HEK293T (cell line): ENCODE data around the gene LRRC10B.

Source experiments
- CTCF ChIA-PET: fragments of 350-600 bp; formaldehyde crosslinking; extraction: SDS; loops from one replicate; lab custom pipeline; 2021; ENCODE audit warnings: antibody characterized with exemption, inconsistent platforms; lab: Yijun Ruan, JAX
- POLR2A ChIA-PET: fragments of 350-600 bp; formaldehyde crosslinking; extraction: SDS; loops from one replicate; lab custom pipeline; 2020; ENCODE audit warnings: antibody characterized with exemption, inconsistent platforms; lab: Yijun Ruan, JAX
- DNase-seq: peaks from one replicate; pipeline ENCODE4 v3.0.0; 2012; ENCODE audit warnings: mixed read lengths; ENCODE audit errors: extremely low spot score
- ARNT ChIP-seq: fragments of 450-650 bp; IDR thresholded peaks from 2 replicates; pipeline ENCODE4 v1.6.1; 2017; ENCODE audit warnings: mild to moderate bottlenecking
- BHLHE40 ChIP-seq: fragments of 450-650 bp; IDR thresholded peaks from 2 replicates; pipeline ENCODE4 v1.6.1; 2016; ENCODE audit warnings: mild to moderate bottlenecking, moderate library complexity, borderline replicate concordance
- CTBP1 ChIP-seq: fragments of 450-650 bp; IDR thresholded peaks from 2 replicates; pipeline ENCODE4 v1.6.1; 2016; ENCODE audit warnings: borderline replicate concordance
- ELF4 ChIP-seq: fragments of 450-650 bp; IDR thresholded peaks from 2 replicates; pipeline ENCODE4 v1.6.1; 2017; ENCODE audit warnings: antibody characterized with exemption
- FOXA1 ChIP-seq: fragments of 450-650 bp; IDR thresholded peaks from 2 replicates; pipeline ENCODE4 v1.6.1; 2016; ENCODE audit warnings: mild to moderate bottlenecking
- FOXK2 ChIP-seq: fragments of 450-650 bp; IDR thresholded peaks from 2 replicates; pipeline ENCODE4 v1.6.1; 2016; ENCODE audit warnings: mild to moderate bottlenecking
- FOXM1 ChIP-seq: fragments of 450-650 bp; IDR thresholded peaks from 2 replicates; pipeline ENCODE4 v1.6.1; 2017; ENCODE audit warnings: mild to moderate bottlenecking, borderline replicate concordance
- HDGF ChIP-seq: fragments of 450-650 bp; IDR thresholded peaks from 2 replicates; pipeline ENCODE4 v1.6.1; 2017; ENCODE audit warnings: antibody characterized with exemption, borderline replicate concordance
- L3MBTL2 ChIP-seq: fragments of 450-650 bp; conservative IDR thresholded peaks from 2 replicates; pipeline ENCODE4 v1.6.1; 2016; ENCODE audit warnings: mild to moderate bottlenecking
- LEF1 ChIP-seq: fragments of 450-650 bp; IDR thresholded peaks from 2 replicates; pipeline ENCODE4 v1.6.1; 2017; ENCODE audit warnings: mild to moderate bottlenecking, borderline replicate concordance
- NFRKB ChIP-seq: fragments of 450-650 bp; IDR thresholded peaks from 2 replicates; pipeline ENCODE4 v1.6.1; 2016; ENCODE audit warnings: mild to moderate bottlenecking, moderate library complexity
- SP1 ChIP-seq: fragments of 450-650 bp; IDR thresholded peaks from 2 replicates; pipeline ENCODE4 v1.6.1; 2017
- SUZ12 ChIP-seq: fragments of 450-650 bp; IDR thresholded peaks from 2 replicates; pipeline ENCODE4 v1.6.1; 2016; ENCODE audit warnings: mild to moderate bottlenecking
- TARDBP ChIP-seq: fragments of 450-650 bp; IDR thresholded peaks from 2 replicates; pipeline ENCODE4 v1.6.1; 2016
- ZNF384 ChIP-seq: fragments of 450-650 bp; IDR thresholded peaks from 2 replicates; pipeline ENCODE4 v1.6.1; 2016
- TF ChIP-seq, protein P1 (sequence below): fragments of 450-650 bp; IDR thresholded peaks from 2 replicates; pipeline ENCODE4 v1.6.1; 2016

LRRC10B gene

DNA sequence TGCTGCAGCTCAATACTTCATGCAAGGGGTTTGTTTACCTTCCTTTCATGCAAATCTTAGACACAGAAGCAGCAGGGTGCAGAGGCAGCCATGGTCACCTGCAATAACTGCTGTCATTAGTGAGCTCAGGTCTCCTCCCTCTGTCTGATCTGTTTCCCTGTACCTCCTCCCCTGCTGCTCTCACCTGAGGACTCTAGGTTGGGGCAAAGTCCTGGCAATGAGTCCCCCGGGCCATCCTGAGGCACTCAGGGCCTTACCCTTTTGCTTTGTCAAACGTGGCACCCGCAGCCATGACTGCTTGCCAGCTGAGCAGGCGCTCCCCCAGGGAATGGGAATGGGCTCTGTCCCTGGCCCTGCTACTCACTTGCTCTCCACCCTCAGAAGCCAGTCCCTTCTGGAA, 3.9 kb downstream of the LRRC10B start:
- ChIA-PET POLR2A (no interaction called here), CTCF (interaction anchor here (0.6 to 1.4 kb wide), 3 partner anchors 26 to 66 kb away, joined by 3 read pairs; no protein-coding TSS in a partner anchor)
- no peak for DNase-seq

DNA sequence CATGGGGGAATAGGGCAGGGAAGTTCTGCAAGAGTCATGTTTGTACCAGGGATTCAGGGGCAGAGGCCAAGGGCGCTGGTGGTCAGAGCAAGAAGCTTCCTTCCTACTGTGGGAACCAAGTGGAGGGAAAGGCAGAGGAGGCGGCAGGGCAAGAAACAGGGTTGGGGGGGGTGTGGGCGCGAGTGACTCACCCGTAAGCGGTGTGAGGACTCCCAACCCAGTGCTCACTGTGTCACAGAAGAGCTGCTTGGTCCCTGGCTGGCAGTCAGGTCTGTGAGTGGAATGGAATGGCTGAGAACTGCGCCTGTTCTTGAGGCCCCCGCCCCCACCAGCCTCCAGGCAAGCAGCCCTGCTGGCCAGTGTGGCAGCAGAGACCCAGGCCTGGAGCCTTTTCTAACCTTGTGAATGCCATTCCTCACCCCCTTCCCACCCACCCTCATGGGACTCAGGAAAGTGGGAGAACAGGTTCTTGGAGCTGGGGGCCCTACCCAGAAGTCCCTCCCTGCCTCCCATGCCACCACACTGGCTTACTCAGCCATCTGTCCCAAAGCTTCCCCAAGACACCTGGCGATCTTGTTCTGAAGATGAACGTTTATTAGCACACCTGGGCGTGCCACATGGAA, 4.7 kb downstream of the LRRC10B start:
- CTCF ChIA-PET: interaction anchor here (1.2 to 1.9 kb wide), 3 partner anchors 27 to 67 kb away, joined by 3 to 6 read pairs (median 3); no protein-coding TSS in a partner anchor
- TF ChIP-seq HDGF (no peak), CTBP1 (no peak), LEF1 (no peak), FOXA1 (no peak), BHLHE40 (no peak), ARNT (no peak), TARDBP (no peak), FOXK2 (no peak), SUZ12 (no peak), ZNF384 (no peak), SP1 (no peak)
- TF ChIP-seq, protein P1, sequence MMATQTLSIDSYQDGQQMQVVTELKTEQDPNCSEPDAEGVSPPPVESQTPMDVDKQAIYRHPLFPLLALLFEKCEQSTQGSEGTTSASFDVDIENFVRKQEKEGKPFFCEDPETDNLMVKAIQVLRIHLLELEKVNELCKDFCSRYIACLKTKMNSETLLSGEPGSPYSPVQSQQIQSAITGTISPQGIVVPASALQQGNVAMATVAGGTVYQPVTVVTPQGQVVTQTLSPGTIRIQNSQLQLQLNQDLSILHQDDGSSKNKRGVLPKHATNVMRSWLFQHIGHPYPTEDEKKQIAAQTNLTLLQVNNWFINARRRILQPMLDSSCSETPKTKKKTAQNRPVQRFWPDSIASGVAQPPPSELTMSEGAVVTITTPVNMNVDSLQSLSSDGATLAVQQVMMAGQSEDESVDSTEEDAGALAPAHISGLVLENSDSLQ: no peak
- no peak for DNase-seq
- POLR2A ChIA-PET: interaction anchor here (1.5 kb wide), 1 partner anchor 35 kb away, joined by 3 read pairs; no protein-coding TSS in a partner anchor

More for the DNA sequence above, 3.9 kb downstream of the LRRC10B start:
- no peak for TF ChIP-seq TARDBP
- no peak for TF ChIP-seq FOXK2
- no peak for TF ChIP-seq CTBP1
- TF ChIP-seq ELF4: no peak
- no peak for TF ChIP-seq FOXA1
- no peak for TF ChIP-seq LEF1
- no peak for TF ChIP-seq ZNF384
- TF ChIP-seq HDGF: no peak

DNA sequence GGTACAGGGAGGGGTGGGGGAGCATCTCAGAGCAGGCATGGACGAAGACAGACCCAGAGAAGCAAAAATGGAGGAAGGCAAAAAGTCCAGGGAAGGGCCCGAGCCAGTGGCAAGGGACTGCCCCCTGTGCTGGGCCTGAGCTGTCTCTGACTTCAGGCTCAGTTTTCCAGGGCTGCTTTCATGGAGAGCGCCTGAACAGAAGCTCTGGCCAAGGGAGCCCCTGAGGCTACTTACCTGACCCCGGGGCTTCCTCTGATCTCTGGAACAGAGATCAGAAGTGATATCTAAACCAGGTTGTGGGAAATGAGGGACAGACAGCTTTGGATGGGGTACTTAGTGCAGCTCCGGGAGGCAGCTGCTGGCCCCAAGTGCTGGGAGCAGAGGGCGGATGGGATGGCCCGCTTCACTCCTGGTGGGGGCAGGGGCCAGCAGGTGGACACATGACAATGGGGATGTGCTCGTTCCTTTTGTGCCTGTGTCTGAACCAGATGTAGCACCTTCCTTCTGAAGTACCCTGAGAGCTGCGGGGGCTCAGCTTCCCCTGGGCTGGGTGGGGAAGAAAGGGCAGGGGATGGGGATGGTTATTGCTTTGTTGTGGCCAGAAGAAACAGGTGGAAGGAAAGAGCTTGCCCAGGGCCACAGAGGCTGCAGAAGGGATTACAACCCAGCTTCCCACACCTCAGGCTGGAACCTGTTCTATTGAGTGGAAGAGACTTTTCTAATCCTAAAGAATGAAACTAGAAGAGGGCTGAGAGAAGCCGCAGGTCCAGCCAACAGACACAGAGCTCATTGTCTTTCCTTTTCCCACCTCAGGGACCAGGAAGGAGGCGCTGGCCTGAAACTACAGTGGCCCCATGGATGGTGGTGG, 5.7 kb downstream of the LRRC10B start:
- ChIA-PET POLR2A (interaction anchor here (1.5 kb wide), 1 partner anchor 36 kb away, joined by 3 read pairs; no protein-coding TSS in a partner anchor), CTCF (interaction anchor here (0.7 to 1.9 kb wide), 7 partner anchors 18 to 79 kb away, joined by 3 to 7 read pairs (median 4); no protein-coding TSS in a partner anchor)
- no peak for DNase-seq
- TF ChIP-seq L3MBTL2: no peak
- no peak for TF ChIP-seq LEF1
- no peak for TF ChIP-seq HDGF
- no peak for TF ChIP-seq ELF4
- TF ChIP-seq SP1: no peak
- TF ChIP-seq, protein P1: no peak
- no peak for TF ChIP-seq ZNF384
- no peak for TF ChIP-seq CTBP1
- TF ChIP-seq ARNT: no peak
- TF ChIP-seq NFRKB: no peak
- no peak for TF ChIP-seq SUZ12
- no peak for TF ChIP-seq TARDBP
- TF ChIP-seq FOXK2: no peak
- no peak for TF ChIP-seq FOXM1
- no peak for TF ChIP-seq FOXA1
- no peak for TF ChIP-seq BHLHE40

DNA sequence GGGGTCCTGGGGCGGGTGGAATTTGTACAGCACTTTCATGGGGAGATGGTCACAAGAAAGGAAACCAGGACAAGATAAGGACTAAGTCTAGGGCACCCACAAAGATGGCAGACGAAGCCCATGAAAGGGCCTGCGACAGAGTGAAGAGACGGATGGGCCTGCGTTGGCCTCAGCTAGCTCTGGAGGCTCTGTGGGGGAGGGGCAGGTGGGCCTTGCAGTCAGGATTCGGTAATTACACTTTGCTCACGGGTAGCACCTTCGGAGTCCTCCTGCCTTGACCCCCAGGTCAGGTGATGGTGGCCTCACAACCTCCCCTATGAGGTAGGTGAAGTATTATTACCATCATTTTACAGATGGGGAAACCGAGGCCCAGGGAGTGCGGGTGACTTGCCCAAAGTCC, 7.1 kb downstream of the LRRC10B start:
- DNase-seq: no peak
- ChIA-PET POLR2A (no interaction called here), CTCF (interaction anchor here (2.1 to 3.0 kb wide), 6 partner anchors 11 to 69 kb away, joined by 14 to 36 read pairs (median 21); a partner anchor contains a TSS)
- TF ChIP-seq NFRKB (no peak), HDGF (no peak), TARDBP (no peak), LEF1 (no peak), BHLHE40 (no peak), ELF4 (no peak), ARNT (no peak), FOXK2 (no peak), L3MBTL2 (no peak), SP1 (no peak), CTBP1 (no peak), ZNF384 (no peak), SUZ12 (no peak), FOXA1 (no peak), FOXM1 (no peak)
- TF ChIP-seq, protein P1: no peak

DNA sequence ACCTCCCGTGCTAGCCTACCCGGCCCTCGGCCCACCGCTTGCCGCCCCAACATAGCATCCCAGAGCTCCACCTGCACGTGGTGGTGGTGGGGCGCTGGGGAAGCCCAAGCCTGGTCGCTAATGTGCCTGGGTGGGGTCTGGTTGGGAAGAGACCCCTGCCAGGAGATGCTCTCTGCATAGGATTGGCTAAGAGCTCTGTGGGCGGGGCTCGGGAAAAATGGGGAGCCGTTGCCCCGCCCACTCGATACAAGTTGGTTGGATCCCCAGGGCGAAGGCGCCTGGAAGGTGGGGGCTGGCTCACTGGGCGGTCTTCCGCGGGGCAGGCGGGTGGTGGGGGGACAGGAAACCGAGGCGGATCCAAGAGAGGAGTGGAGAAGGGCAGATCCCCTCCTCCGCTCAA, 7.6 kb downstream of the LRRC10B start:
- no peak for TF ChIP-seq FOXM1
- TF ChIP-seq SUZ12: no peak
- TF ChIP-seq, protein P1: no peak
- no peak for TF ChIP-seq CTBP1
- TF ChIP-seq ZNF384: no peak
- no peak for TF ChIP-seq ELF4
- TF ChIP-seq NFRKB: no peak
- no peak for TF ChIP-seq TARDBP
- TF ChIP-seq FOXA1: no peak
- TF ChIP-seq FOXK2: no peak
- ChIA-PET POLR2A (interaction anchor here (1.4 kb wide), 1 partner anchor 10 kb away, joined by 4 read pairs; no protein-coding TSS in a partner anchor), CTCF (interaction anchor here (0.7 to 3.0 kb wide), 18 partner anchors 8 to 123 kb away, joined by 3 to 36 read pairs (median 8); partner anchors contain the start of gene LRRC10B)
- DNase-seq: no peak
